Renal cortex interstitium (tissue), 11 donors: ENCODE data around the gene CWC15. TPM values are rescaled to one million over a fixed set of nuclear protein-coding genes. Genes with fewer than 3 reads are reported as not detected.
"Not testable (repeated sequence)": the region's sequence is repeated elsewhere in the genome, so short reads cannot be mapped to it uniquely, and the experiment has no call there.

ENCODE experiments used
- DNase-seq, 11 donors: peaks; one replicate each; pipeline ENCODE4 v3.0.0-alpha.2; 2013; ENCODE audit warnings: low read depth in 9 of 11, low spot score in 4 of 11; ENCODE audit errors: extremely low read depth in 1 of 11
- polyA plus RNA-seq, 3 donors: library from polyadenylated mRNA; unstranded; fragments of 120-200 nt; gene quantifications; one replicate each; pipeline ENCODE4 v1.2.1, GENCODE V29; 2013; ENCODE audit not compliant: insufficient read length in 3 of 3

Gene CWC15
- polyA plus RNA-seq, 3 donors: 110 to 131 (median 111) TPM

GRCh38 chr11:94928117-94928990 is 45.0 kb downstream of the CWC15 start:
- no peak for DNase-seq

- peak; percentile 70 to 88 (median 82) for DNase-seq
Observed at GRCh38 chr11:94926698-94927237, 46.6 kb downstream of the CWC15 start.

GRCh38 chr11:94926271-94926625 is 47.1 kb downstream of the CWC15 start:
- no peak for DNase-seq

- DNase-seq: no peak
Observed at GRCh38 chr11:94925422-94926270, 47.7 kb downstream of the CWC15 start.

DNA sequence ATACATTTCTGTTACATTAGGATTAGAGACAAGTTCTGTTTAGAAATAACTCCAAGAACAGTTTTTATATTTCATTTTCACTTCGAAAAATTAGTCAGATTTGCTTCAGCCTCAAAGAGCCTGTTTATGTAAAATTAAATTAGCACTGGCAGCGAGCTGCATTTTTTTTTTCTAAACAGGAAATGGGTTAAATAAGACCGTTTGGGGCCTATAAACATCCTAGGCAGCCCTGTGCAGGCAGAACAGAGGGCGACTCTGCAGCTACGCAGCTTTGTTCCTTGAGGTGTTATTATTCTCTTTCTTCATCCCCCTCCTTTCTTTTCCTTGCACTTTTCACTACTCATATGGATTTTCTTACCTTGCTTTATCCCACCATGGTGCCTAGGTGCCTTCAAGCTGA is 48.7 kb downstream of the CWC15 start:
- DNase-seq: no peak

DNA sequence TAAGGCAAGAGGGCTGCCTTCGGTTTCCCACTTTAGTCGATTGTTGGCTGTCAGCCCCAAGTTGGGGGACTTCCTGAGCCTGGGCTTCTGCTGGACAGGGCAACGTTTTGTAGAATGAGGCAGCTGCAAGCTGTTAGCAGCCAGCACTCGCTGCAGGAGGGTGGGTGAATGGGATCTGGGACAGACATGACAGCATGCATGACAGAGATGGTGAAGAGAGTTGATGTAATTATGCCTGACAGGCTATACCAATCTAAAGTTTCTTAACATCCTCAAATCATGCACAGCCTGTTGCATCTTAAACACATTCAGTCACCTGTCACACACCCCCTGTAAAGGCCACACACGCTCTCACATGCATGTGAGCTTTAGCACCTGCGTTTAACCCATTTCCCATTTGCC is 49.2 kb downstream of the CWC15 start:
- no peak for DNase-seq

DNA sequence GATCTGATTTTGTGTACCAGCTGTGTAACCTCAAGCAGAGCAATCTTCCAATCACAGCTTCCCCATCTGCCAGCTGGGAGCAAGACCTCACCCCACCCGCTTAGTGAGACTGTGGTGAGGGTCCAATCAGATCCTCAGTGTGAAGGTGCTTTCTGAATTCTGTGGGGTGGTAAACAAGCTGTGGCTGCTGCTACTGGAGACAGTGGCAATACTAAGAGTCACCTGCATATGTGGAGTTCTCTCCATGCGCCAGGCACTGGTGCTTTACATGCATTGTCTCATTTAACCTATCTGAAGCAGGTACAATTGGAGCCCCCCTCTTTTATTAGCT is 50.4 kb downstream of the CWC15 start:
- no peak for DNase-seq

DNA sequence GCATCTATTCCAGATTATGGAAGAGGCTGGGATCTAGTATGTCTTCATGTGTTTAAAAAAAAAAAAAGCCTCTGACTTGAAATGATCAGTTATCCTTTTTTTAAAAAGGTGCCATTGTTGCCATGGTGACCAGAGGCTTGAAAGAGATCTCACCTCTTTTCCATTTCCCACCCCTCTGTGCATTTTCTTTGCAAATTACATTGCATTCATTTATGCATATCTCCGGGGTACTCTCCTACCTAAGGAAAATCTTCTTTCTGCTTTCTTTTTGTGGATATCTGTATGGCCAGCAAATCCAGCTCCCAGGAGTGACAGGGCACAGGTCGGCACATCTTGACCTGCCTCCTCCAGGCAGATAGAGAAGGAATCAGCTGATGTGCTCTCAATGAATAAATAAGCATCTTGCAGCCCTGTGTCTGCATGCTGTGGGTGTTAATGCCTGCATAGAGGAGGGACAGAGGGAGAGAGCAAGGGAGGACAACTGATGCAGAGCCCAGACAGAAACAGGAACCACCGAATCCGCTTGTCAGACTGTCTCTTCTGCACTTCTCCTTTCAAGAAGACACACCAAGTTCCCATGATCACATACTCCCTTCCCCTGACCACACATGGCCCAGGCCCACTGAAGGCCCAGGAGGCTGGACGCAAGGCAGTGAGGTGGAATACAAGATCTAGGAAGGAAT is 50.9 kb downstream of the CWC15 start:
- DNase-seq: no peak

DNA sequence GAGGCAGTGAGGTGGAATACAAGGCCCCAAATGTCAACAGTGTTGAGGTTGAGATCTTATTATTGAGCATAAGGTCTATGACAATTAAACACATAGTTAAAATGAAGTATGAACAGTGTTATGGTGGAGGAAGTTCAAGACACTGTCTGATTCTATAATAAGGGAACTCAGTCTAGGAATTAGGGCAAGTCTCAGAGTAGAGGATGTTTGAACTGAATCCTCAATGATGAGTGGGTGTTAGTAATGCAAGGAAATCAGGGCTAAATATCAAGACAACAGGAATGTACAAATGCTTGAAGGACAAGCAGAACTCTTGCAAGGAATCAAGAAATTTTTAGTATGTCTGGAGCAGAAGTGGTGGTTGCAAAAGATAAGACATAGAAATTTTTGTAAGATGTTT is 53.0 kb downstream of the CWC15 start:
- DNase-seq: no peak

DNA sequence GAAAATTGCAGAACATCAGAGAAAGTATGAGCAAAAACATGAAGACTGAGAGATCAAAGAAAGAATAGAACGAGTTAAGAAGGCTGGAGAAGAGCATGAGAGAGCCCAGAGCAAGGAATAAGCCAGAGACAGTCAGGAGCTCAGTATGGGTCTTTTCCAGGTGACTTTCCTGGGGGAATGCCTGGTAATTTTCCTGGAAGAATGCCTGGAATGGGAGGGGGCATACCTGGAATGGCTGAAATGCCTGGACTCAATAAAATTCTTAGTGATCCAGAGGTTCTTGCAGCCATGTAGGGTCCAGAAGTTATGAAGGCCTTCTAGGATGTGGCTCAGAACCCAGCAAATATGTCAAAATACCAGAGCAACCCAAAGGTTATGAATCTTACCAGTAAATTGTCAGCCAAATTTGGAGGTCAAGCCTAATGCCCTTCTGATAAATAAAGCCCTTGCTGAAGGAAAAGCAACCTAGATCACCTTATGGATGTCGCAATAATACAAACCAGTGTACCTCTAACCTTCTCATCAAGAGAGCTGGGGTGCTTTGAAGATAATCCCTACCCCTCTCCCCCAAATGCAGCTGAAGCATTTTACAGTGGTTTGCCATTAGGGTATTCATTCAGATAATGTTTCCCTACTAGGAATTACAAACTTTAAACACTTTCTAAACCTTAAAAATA is 59.5 kb downstream of the CWC15 start:
- not testable (repeated sequence) for DNase-seq

DNA sequence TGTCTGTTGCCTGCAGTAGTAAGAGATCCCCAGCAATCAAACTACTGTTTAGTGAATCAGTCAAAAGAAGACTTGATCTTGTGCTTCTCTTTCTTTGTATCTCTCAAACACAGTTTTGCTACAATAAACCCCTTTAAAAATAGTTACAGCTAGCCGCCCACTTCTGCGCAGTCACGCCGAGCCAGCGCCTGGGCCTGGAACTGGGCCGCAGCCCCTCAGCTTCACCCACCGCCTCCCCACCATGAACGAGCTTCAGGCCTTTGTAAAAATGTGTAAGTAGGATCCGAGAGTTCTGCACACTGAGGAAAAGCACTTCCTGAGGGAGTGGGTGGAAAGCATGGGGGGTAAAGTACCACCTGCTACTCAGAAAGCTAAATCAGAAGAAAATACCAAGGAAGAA is 60.5 kb downstream of the CWC15 start:
- DNase-seq: no peak

Other genes starting within 250 kb of the CWC15 start
- 10 to 100 TPM; 39.1 to 49.9 (median 47.3) TPM for gene AMOTL1, start 205.2 kb downstream of the CWC15 start, polyA plus RNA-seq
- gene KDM4D, start 153 bp upstream of the CWC15 start, polyA plus RNA-seq: 1 to 10 TPM; 2.0 to 2.1 (median 2.0) TPM
- gene KDM4E, start 51.7 kb upstream of the CWC15 start, polyA plus RNA-seq: under 1 TPM; 0.20 to 0.54 (median 0.30) TPM
- not detected for gene KDM4F, start 75.9 kb upstream of the CWC15 start, polyA plus RNA-seq
- gene SRSF8, start 93.4 kb upstream of the CWC15 start, polyA plus RNA-seq: 10 to 100 TPM; 60.2 to 72.7 (median 60.8) TPM
- gene ENDOD1, start 116.3 kb upstream of the CWC15 start, polyA plus RNA-seq: 10 to 100 TPM; 18.1 to 24.4 (median 22.4) TPM